Measurements from ENCODE around the gene TENT4A. TPM values are rescaled to one million over a fixed set of nuclear protein-coding genes. Genes with fewer than 3 reads are reported as not detected.

Gene TENT4A
- total RNA-seq, 6 donors from 2014 or later, result 19.7 to 44.0 (median 27.3) TPM

- ATAC-seq (ENCODE audit: low FRiP score in 2 of 2) (no peak), DNase-seq (no peak)
- 89 to 94% methylated on average over 13 of the region's 13 CpGs for WGBS, 2 donors
- peaks cover 0 to 5% (median 2%) of the 10 kb centered on the region in 4 donors for H3K4me1 ChIP-seq
- no peaks in the 10 kb centered on the region for H3K9me3 ChIP-seq
- no peak for TF ChIP-seq CTCF (IDR thresholded peaks at IDR 0.05)
- TF ChIP-seq EP300 (IDR thresholded peaks at IDR 0.05), result no peak
- no peak for TF ChIP-seq POLR2A (IDR thresholded peaks at IDR 0.05)
- no peak for TF ChIP-seq POLR2AphosphoS5 (IDR thresholded peaks at IDR 0.05)
- H3K36me3 ChIP-seq, result peaks cover 14 to 87% (median 48%) of the 10 kb centered on the region in 4 donors
- H3K4me3 ChIP-seq, result no peak overlapping the region
- no peaks in the 10 kb centered on the region for H3K27me3 ChIP-seq
- no peak overlapping the region for H3K27ac ChIP-seq
Observed at GRCh38 chr5:6742081-6742758, 29.0 kb downstream of the TENT4A start.

- DNase-seq (no peak), ATAC-seq (ENCODE audit: low FRiP score in 2 of 2) (no peak)
- Histone ChIP-seq H3K4me3 (no peak overlapping the region), H3K36me3 (peaks cover 14 to 81% (median 45%) of the 10 kb centered on the region in 4 donors), H3K9me3 (no peaks in the 10 kb centered on the region), H3K27me3 (no peaks in the 10 kb centered on the region), H3K4me1 (peaks cover 0 to 5% (median 2%) of the 10 kb centered on the region in 4 donors), H3K27ac (no peak overlapping the region)
- no peak for TF ChIP-seq POLR2A (IDR thresholded peaks at IDR 0.05)
- TF ChIP-seq POLR2AphosphoS5 (IDR thresholded peaks at IDR 0.05), result no peak
- TF ChIP-seq CTCF (IDR thresholded peaks at IDR 0.05), result no peak
- no peak for TF ChIP-seq EP300 (IDR thresholded peaks at IDR 0.05)
- 90% methylated on average over 10 of the region's 10 CpGs for WGBS, 2 donors
Observed at GRCh38 chr5:6743161-6743560, 29.9 kb downstream of the TENT4A start.

GRCh38 chr5:6744841-6745705 lies 31.8 kb downstream of the TENT4A start:
- H3K4me1 ChIP-seq, result peaks cover 0 to 5% (median 2%) of the 10 kb centered on the region in 4 donors
- H3K4me3 ChIP-seq, result no peak overlapping the region
- no peaks in the 10 kb centered on the region for H3K9me3 ChIP-seq
- ATAC-seq (ENCODE audit: low FRiP score in 2 of 2) (no peak), DNase-seq (no peak)
- peaks cover 14 to 71% (median 43%) of the 10 kb centered on the region in 4 donors for H3K36me3 ChIP-seq
- WGBS, 2 donors, result 81 to 82% methylated on average over 12 of the region's 12 CpGs
- TF ChIP-seq POLR2AphosphoS5 (IDR thresholded peaks at IDR 0.05) (no peak), POLR2A (IDR thresholded peaks at IDR 0.05) (no peak), CTCF (IDR thresholded peaks at IDR 0.05) (no peak), EP300 (IDR thresholded peaks at IDR 0.05) (no peak)
- no peak overlapping the region for H3K27ac ChIP-seq
- H3K27me3 ChIP-seq, result no peaks in the 10 kb centered on the region

- H3K27ac ChIP-seq, result no peak overlapping the region
- DNase-seq (no peak), ATAC-seq (ENCODE audit: low FRiP score in 2 of 2) (peak in 1 of 2 donors; percentile 71)
- H3K4me3 ChIP-seq, result no peak overlapping the region
- no peaks in the 10 kb centered on the region for H3K27me3 ChIP-seq
- TF ChIP-seq POLR2AphosphoS5 (IDR thresholded peaks at IDR 0.05), result no peak
- TF ChIP-seq CTCF (IDR thresholded peaks at IDR 0.05), result peak; percentile 57 to 86 (median 71)
- H3K9me3 ChIP-seq, result no peaks in the 10 kb centered on the region
- H3K4me1 ChIP-seq, result peaks cover 0 to 5% (median 2%) of the 10 kb centered on the region in 4 donors
- WGBS, 2 donors, result 63 to 68% methylated on average over 10 of the region's 10 CpGs
- peaks cover 14 to 71% (median 42%) of the 10 kb centered on the region in 4 donors for H3K36me3 ChIP-seq
Observed at GRCh38 chr5:6745706-6746222, 32.5 kb downstream of the TENT4A start.

All from upper lobe of left lung (tissue), 6 donors.